ENCODE measurements around the gene PPM1M.

PPM1M gene

GRCh38 chr3:52216585-52217408 lies 28.8 kb upstream of the PPM1M start:
- DNase-seq (ENCODE audit: low read depth): peak; percentile 38

DNA sequence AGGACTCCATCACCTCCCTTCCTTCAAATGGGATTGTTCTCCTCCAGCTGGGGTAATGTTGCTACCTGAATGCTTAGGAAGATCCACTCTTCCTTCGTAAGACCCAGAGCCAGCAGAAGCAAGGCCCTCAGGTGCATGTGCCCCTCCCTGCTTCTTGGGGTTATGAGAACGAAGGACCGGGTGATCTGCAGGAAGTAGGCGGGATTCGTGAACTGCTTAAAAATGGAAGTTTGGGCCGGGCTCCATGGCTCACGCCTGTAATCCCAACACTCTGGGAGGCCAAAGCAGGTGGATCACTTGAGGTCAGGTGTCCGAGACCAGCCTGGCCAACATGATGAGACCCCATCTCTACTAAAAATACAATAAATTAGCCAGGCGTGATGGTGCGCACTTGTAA lies 28.2 kb upstream of the PPM1M start:
- no peak for DNase-seq (ENCODE audit: low read depth)

- no peak for DNase-seq (ENCODE audit: low read depth)
Observed at GRCh38 chr3:52218026-52218425, 27.5 kb upstream of the PPM1M start.

DNA sequence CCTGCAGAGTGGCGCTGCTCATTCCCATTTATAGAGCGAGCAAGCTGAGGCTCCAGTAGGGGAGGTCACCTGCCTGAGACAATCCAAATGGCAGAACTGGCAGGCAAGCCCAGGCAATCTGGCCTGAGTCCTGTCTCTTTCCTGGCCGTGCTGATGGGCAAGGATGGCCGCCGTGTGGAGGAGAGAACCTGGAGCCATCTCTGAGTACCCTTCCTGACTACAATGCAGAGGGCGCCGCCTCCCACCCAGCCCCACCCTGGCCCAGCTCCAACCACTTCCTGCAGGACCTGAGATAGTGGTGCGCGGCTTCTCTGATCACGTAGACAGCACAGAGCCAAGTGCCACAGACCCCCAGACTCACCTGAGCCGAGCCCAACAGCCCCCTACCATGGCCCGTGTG lies 27.1 kb upstream of the PPM1M start:
- no peak for DNase-seq (ENCODE audit: low read depth)

GRCh38 chr3:52218937-52219650 lies 26.5 kb upstream of the PPM1M start:
- DNase-seq (ENCODE audit: low read depth): no peak

GRCh38 chr3:52220380-52221026 lies 25.1 kb upstream of the PPM1M start:
- peak; percentile 83 for DNase-seq (ENCODE audit: low read depth)

DNA sequence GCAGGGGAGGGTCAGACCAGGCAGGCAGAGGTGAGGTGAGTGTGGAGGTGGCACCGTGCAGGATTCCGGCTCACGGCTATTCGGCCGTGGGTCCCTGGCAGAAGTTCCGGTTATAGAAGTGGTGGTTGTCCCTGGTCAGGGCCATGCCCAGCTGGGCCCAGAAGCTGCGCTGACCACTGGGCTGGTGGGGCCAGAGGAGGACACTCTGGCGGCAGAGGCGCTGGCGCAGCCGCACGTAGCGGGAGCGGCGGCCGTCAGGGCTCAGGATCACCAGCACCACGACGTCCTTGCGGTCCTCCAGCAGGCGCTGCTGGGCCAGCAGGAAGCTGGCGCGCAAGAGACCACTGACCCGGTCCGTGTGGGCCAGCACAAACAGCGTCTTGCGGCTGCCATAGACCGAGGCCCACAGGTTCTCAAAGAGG lies 24.4 kb upstream of the PPM1M start:
- no peak for DNase-seq (ENCODE audit: low read depth)

GRCh38 chr3:52221563-52222318 lies 23.8 kb upstream of the PPM1M start:
- DNase-seq (ENCODE audit: low read depth): no peak

DNA sequence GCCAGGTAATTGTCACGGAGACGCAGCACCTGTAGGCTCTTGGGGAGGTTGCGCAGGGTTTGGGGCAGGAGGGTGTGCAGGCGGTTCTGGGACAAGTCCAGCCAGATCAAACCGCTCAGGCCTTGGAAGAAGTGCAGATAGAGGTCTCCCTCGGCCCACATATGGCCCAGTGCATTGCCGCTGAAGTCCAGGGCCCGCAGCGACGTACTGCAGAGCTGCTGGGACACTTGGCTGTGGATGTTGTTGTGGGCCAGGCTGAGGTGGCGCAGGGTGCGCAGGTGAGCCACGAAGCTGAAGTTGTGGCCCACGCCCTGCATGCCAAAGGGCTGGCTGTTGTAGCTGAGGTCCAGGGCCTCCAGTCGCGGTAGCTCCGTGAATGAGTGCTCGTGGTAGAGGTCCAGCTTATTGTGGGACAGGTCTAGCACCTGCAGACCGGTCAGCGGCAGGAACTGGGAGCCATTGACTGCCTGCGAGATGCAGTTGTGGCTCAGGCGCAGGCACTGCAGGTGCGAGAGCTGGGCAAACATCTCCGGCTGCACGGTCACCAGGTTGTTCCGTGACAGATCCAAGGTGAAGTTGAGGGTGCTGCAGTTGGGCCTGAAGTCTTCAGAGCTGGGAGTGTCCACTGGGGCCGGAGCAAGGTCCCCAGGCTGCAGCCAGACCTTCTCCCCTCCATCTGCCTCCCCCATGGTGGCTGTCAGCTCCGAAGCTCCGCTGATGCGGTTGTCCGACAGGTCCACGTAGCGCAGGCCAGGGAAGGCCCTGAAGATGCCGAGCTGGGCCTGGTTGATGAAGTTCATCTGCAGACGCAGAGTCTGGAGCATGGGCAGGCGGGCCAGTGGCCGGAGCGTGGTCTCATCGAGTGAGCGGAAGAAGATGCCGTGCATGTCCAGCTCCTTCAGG lies 23.0 kb upstream of the PPM1M start:
- no peak for DNase-seq (ENCODE audit: low read depth)

GRCh38 chr3:52223449-52224408 lies 21.8 kb upstream of the PPM1M start:
- DNase-seq (ENCODE audit: low read depth): no peak

DNA sequence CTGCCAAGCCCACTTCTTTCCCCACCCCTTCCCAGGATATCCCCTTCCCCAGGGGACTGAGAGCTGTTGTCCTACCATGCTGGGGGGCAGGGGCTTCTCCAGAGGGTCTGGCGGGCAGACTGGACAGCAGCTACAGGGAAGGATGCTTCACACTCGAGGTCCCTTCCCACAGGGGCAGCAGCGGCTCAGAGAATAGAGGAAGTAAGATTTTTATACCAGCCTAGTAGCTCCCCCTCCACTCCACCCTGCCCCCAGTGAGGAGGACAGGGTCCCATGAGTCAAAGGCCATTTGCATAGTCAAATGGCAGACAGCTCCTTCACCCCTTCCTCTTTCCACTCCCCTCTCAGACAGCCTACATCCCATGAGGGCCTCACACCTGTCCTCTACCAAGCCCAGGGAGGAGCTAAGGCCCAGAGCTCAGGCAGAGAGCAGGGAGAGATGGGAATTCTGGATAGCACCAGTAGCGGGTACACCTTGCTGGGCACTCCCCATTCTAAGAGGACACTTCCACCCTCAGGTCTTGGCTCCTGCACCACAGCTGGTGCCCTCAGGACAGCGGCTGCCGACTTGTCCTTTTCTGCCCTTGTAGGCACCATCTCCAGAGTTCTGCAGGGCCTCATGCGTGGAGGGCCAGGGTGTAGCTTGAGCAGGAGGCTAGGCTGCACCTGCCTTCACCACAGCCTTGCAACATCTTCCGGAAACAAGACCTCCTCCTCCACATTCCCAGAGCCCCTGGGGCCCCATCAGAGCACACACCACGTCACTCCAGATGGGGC lies 19.9 kb upstream of the PPM1M start, which contains the start of gene TLR9:
Gene TLR9, minus strand, starts transcription at position 194 of the 777 bp plus-strand sequence. Its CDS starts 116 bp downstream, at position 78.
- DNase-seq (ENCODE audit: low read depth): no peak

- no peak for DNase-seq (ENCODE audit: low read depth)
Observed at GRCh38 chr3:52226229-52226817, 19.2 kb upstream of the PPM1M start.

DNA sequence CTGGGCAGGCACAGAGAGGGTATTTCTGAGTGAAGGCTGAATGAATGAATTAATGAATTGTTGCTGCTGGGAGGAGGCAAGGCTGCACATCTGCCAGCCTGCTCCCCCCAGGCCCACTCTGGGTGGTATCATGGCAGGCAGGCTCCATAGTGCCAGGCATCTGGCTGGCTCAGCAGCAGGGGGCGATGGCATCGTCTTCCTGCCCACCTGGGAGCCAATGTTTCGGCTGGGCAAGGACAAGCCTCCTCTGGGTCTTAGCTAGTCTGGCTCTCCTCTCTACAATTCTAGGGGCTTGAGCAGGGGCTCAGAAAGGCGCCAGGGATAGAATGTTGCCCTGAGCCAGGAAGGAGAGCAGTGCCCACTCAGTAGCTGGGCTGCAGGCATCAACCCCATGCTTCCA lies 18.4 kb upstream of the PPM1M start:
- no peak for DNase-seq (ENCODE audit: low read depth)

DNA sequence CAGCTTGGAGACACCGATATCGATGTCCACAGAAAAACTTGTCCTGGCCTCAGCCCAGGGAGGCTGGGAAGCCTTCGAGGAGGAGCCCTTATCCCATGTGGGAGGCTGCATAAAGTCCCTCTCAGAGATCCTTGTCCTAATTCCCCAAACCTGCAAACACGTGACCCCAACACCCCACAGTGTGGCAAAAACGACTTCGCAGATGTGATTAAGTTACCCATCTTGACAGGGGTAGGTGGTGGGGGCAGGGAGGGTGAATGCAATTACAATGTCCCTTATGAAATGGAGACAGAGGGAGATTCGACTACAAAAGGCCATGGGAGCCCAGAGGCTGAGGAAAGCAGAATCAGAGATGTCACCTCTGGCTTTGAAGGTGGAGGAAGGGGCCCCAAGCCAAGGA lies 17.8 kb upstream of the PPM1M start:
- no peak for DNase-seq (ENCODE audit: low read depth)

DNA sequence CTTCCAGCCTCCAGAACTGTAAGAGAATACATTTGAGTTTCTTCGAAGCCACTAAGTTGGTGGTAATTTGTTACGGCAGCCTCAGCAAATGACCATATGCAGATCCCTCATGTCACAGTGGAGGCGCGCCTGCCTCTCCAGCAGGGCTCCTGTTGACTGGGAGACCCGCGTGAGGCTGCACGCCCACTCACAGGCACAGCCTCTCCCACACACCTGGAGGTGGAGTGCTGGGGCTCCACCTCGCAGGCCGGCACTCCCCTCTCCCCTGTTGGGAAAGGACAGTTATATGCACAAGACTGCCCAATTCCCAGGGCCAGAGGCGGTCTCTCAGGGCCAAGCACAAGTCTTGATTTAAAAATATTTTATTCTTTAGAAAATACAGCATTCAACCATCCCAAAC lies 17.3 kb upstream of the PPM1M start:
- no peak for DNase-seq (ENCODE audit: low read depth)

GRCh38 chr3:52228751-52229291 lies 16.7 kb upstream of the PPM1M start:
- DNase-seq (ENCODE audit: low read depth): no peak

- no peak for DNase-seq (ENCODE audit: low read depth)
Observed at GRCh38 chr3:52229656-52230055, 15.9 kb upstream of the PPM1M start.

- DNase-seq (ENCODE audit: low read depth): no peak
Observed at GRCh38 chr3:52230461-52230860, 15.1 kb upstream of the PPM1M start.
